Measurements from ENCODE around the gene NPHP4. TPM values are rescaled to one million over a fixed set of nuclear protein-coding genes. Genes with fewer than 3 reads are reported as not detected.

The NPHP4 gene
- polyA plus RNA-seq, 4 donors = 1.4 to 10.0 (median 2.8) TPM

DNA sequence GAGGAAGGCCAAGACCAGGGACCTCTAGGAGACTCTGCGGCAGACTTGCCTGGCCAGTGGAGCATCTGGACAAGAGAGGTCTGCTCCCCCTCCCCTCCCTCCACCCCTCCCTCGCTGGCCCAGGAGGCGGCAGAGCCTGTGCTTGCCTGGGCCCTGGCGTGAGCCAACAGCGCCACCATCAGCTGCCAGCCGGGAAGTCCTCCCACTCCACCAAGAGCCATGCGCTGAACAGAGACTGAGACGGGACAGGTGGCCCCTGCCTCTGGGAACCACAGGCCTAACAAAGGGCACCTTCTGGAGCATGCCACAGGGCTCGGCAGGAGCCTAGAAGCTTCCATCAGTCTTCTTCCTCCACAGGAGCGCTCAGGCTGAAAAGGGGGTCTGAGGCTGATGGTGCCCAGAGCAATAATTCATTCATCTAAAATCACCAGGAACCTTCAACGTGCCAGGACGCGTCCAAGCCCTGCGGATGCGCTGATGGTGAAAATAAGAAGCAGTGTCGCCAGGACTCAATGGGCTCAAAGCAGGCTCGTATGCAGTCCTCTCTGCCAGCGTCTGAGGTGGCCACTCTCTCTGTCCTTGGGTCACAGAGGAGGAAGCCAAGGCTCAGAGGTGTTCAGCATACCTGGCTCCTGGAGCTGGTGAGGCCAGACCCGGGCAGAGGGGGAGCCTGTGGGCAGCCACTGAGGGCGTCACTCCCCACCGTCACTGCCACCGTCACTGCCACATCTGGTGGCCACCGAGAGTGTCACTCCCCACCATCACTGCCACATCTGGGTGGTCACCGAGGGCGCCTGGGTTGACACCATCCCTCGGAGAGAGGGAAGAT is 161.2 kb downstream of the NPHP4 start:
- FAIRE-seq (no peak), DNase-seq (no peak)
- Histone ChIP-seq H3K27ac (ENCODE audit: low read depth in 1 of 3, low read length in 2 of 3) (no peak overlapping the region), H3K9me3 (ENCODE audit: control insufficient read depth in 2 of 2, insufficient read depth in 1 of 2, low read depth in 1 of 2, low read length in 1 of 2) (no peaks in the 10 kb centered on the region), H3K4me3 (ENCODE audit: low read depth in 1 of 3, low read length in 3 of 3) (no peak overlapping the region), H3K36me3 (ENCODE audit: control insufficient read depth in 3 of 3, insufficient read depth in 2 of 3, low read depth in 1 of 3, low read length in 3 of 3) (no peaks in the 10 kb centered on the region), H3K27me3 (ENCODE audit: control insufficient read depth in 3 of 3, insufficient read depth in 3 of 3, low read length in 3 of 3) (peaks cover 0 to 3% (median 0%) of the 10 kb centered on the region in 3 donors), H3K4me1 (ENCODE audit: control insufficient read depth in 3 of 3, insufficient read depth in 2 of 3, low read depth in 1 of 3, low read length in 2 of 3) (no peaks in the 10 kb centered on the region)
- 53 to 59% (median 54%) methylated on average over 24 to 26 of the region's 26 CpGs for WGBS, 3 donors

- peaks cover 0 to 3% (median 0%) of the 10 kb centered on the region in 3 donors for H3K27me3 ChIP-seq (ENCODE audit: control insufficient read depth in 3 of 3, insufficient read depth in 3 of 3, low read length in 3 of 3)
- no peaks in the 10 kb centered on the region for H3K36me3 ChIP-seq (ENCODE audit: control insufficient read depth in 3 of 3, insufficient read depth in 2 of 3, low read depth in 1 of 3, low read length in 3 of 3)
- no peak for DNase-seq
- no peak for FAIRE-seq
- H3K9me3 ChIP-seq (ENCODE audit: control insufficient read depth in 2 of 2, insufficient read depth in 1 of 2, low read depth in 1 of 2, low read length in 1 of 2) = no peaks in the 10 kb centered on the region
- no peaks in the 10 kb centered on the region for H3K4me1 ChIP-seq (ENCODE audit: control insufficient read depth in 3 of 3, insufficient read depth in 2 of 3, low read depth in 1 of 3, low read length in 2 of 3)
- H3K27ac ChIP-seq (ENCODE audit: low read depth in 1 of 3, low read length in 2 of 3) = no peak overlapping the region
- WGBS, 3 donors = 84 to 93% (median 89%) methylated on average over 3 of the region's 3 CpGs
- H3K4me3 ChIP-seq (ENCODE audit: low read depth in 1 of 3, low read length in 3 of 3) = no peak overlapping the region
These were observed 162.8 kb downstream of the NPHP4 start for GRCh38 chr1:5829414-5829813.

GRCh38 chr1:5828308-5828935 is 163.8 kb downstream of the NPHP4 start:
- 75 to 82% (median 78%) methylated on average over 11 of the region's 11 CpGs for WGBS, 3 donors
- H3K9me3 ChIP-seq (ENCODE audit: control insufficient read depth in 2 of 2, insufficient read depth in 1 of 2, low read depth in 1 of 2, low read length in 1 of 2) = no peaks in the 10 kb centered on the region
- H3K4me1 ChIP-seq (ENCODE audit: control insufficient read depth in 3 of 3, insufficient read depth in 2 of 3, low read depth in 1 of 3, low read length in 2 of 3) = no peaks in the 10 kb centered on the region
- FAIRE-seq (no peak), DNase-seq (no peak)
- no peak overlapping the region for H3K4me3 ChIP-seq (ENCODE audit: low read depth in 1 of 3, low read length in 3 of 3)
- no peak overlapping the region for H3K27ac ChIP-seq (ENCODE audit: low read depth in 1 of 3, low read length in 2 of 3)
- H3K27me3 ChIP-seq (ENCODE audit: control insufficient read depth in 3 of 3, insufficient read depth in 3 of 3, low read length in 3 of 3) = peaks cover 0 to 3% (median 0%) of the 10 kb centered on the region in 3 donors
- H3K36me3 ChIP-seq (ENCODE audit: control insufficient read depth in 3 of 3, insufficient read depth in 2 of 3, low read depth in 1 of 3, low read length in 3 of 3) = no peaks in the 10 kb centered on the region

- H3K36me3 ChIP-seq (ENCODE audit: control insufficient read depth in 3 of 3, insufficient read depth in 2 of 3, low read depth in 1 of 3, low read length in 3 of 3) = no peaks in the 10 kb centered on the region
- H3K27me3 ChIP-seq (ENCODE audit: control insufficient read depth in 3 of 3, insufficient read depth in 3 of 3, low read length in 3 of 3) = peaks cover 0 to 3% (median 0%) of the 10 kb centered on the region in 3 donors
- H3K9me3 ChIP-seq (ENCODE audit: control insufficient read depth in 2 of 2, insufficient read depth in 1 of 2, low read depth in 1 of 2, low read length in 1 of 2) = no peaks in the 10 kb centered on the region
- no peaks in the 10 kb centered on the region for H3K4me1 ChIP-seq (ENCODE audit: control insufficient read depth in 3 of 3, insufficient read depth in 2 of 3, low read depth in 1 of 3, low read length in 2 of 3)
- 72 to 81% (median 79%) methylated on average over 9 of the region's 9 CpGs for WGBS, 3 donors
- DNase-seq (no peak), FAIRE-seq (no peak)
- H3K4me3 ChIP-seq (ENCODE audit: low read depth in 1 of 3, low read length in 3 of 3) = no peak overlapping the region
- H3K27ac ChIP-seq (ENCODE audit: low read depth in 1 of 3, low read length in 2 of 3) = no peak overlapping the region
These were observed 164.7 kb downstream of the NPHP4 start for GRCh38 chr1:5827516-5827915.

DNA sequence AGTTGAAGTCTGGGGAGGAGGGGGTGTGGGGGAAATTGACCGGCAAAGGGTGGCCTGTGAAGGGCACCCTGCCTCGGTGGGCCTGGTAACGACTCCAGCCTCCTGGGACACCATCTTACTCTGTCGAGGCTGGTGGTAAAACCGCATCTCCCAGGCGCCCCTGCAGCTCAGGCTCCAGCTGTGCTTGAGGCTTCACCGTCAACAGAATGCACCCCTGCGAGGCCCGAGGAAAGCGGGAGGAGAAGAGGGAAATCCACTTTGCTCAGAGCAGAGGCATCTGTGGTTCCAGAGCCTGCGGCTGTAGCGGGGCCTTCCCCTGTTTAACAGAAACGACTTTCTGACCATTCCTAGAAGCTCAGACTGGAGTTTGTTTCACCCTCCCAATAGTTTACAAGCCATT is 165.6 kb downstream of the NPHP4 start:
- Histone ChIP-seq H3K4me1 (ENCODE audit: control insufficient read depth in 3 of 3, insufficient read depth in 2 of 3, low read depth in 1 of 3, low read length in 2 of 3) (no peaks in the 10 kb centered on the region), H3K27ac (ENCODE audit: low read depth in 1 of 3, low read length in 2 of 3) (no peak overlapping the region), H3K9me3 (ENCODE audit: control insufficient read depth in 2 of 2, insufficient read depth in 1 of 2, low read depth in 1 of 2, low read length in 1 of 2) (no peaks in the 10 kb centered on the region), H3K36me3 (ENCODE audit: control insufficient read depth in 3 of 3, insufficient read depth in 2 of 3, low read depth in 1 of 3, low read length in 3 of 3) (no peaks in the 10 kb centered on the region), H3K27me3 (ENCODE audit: control insufficient read depth in 3 of 3, insufficient read depth in 3 of 3, low read length in 3 of 3) (peaks cover 0 to 3% (median 0%) of the 10 kb centered on the region in 3 donors), H3K4me3 (ENCODE audit: low read depth in 1 of 3, low read length in 3 of 3) (no peak overlapping the region)
- DNase-seq = no peak
- no peak for FAIRE-seq
- 41 to 57% (median 51%) methylated on average over 12 to 13 of the region's 13 CpGs for WGBS, 3 donors

- H3K27ac ChIP-seq (ENCODE audit: low read depth in 1 of 3, low read length in 2 of 3) = no peak overlapping the region
- WGBS, 3 donors = 91 to 93% (median 92%) methylated on average over 16 of the region's 16 CpGs
- no peaks in the 10 kb centered on the region for H3K36me3 ChIP-seq (ENCODE audit: control insufficient read depth in 3 of 3, insufficient read depth in 2 of 3, low read depth in 1 of 3, low read length in 3 of 3)
- no peaks in the 10 kb centered on the region for H3K9me3 ChIP-seq (ENCODE audit: control insufficient read depth in 2 of 2, insufficient read depth in 1 of 2, low read depth in 1 of 2, low read length in 1 of 2)
- peaks cover 0 to 3% (median 0%) of the 10 kb centered on the region in 3 donors for H3K27me3 ChIP-seq (ENCODE audit: control insufficient read depth in 3 of 3, insufficient read depth in 3 of 3, low read length in 3 of 3)
- H3K4me3 ChIP-seq (ENCODE audit: low read depth in 1 of 3, low read length in 3 of 3) = no peak overlapping the region
- FAIRE-seq (no peak), DNase-seq (no peak)
- H3K4me1 ChIP-seq (ENCODE audit: control insufficient read depth in 3 of 3, insufficient read depth in 2 of 3, low read depth in 1 of 3, low read length in 2 of 3) = no peaks in the 10 kb centered on the region
These were observed 169.5 kb downstream of the NPHP4 start for GRCh38 chr1:5822726-5823125.

DNA sequence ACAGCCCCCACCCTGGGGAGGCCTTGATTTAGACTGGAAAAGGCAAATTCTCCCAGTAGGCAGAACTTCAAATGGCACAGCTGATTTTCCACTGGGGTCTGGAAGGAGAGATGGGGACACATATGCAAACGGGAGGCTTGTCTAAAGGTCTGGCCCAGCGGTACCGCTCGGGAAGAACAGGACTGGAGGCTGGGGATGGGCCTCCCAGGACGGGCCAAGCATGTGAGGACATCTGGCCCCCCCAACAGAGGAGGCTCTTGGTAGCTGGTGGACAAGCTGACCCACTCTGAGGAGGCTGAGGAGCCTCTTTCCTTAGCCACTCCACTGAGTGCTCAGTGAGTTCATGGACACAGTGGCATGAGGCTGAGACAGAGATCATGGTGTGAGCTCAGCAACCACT is 170.0 kb downstream of the NPHP4 start:
- FAIRE-seq = no peak
- 66 to 88% (median 84%) methylated on average over 5 of the region's 5 CpGs for WGBS, 3 donors
- Histone ChIP-seq H3K4me3 (ENCODE audit: low read depth in 1 of 3, low read length in 3 of 3) (no peak overlapping the region), H3K4me1 (ENCODE audit: control insufficient read depth in 3 of 3, insufficient read depth in 2 of 3, low read depth in 1 of 3, low read length in 2 of 3) (no peaks in the 10 kb centered on the region), H3K36me3 (ENCODE audit: control insufficient read depth in 3 of 3, insufficient read depth in 2 of 3, low read depth in 1 of 3, low read length in 3 of 3) (no peaks in the 10 kb centered on the region), H3K27me3 (ENCODE audit: control insufficient read depth in 3 of 3, insufficient read depth in 3 of 3, low read length in 3 of 3) (peaks cover 0 to 3% (median 0%) of the 10 kb centered on the region in 3 donors), H3K9me3 (ENCODE audit: control insufficient read depth in 2 of 2, insufficient read depth in 1 of 2, low read depth in 1 of 2, low read length in 1 of 2) (peaks cover 0 to 5% of the 10 kb centered on the region in 2 donors), H3K27ac (ENCODE audit: low read depth in 1 of 3, low read length in 2 of 3) (no peak overlapping the region)
- no peak for DNase-seq

DNA sequence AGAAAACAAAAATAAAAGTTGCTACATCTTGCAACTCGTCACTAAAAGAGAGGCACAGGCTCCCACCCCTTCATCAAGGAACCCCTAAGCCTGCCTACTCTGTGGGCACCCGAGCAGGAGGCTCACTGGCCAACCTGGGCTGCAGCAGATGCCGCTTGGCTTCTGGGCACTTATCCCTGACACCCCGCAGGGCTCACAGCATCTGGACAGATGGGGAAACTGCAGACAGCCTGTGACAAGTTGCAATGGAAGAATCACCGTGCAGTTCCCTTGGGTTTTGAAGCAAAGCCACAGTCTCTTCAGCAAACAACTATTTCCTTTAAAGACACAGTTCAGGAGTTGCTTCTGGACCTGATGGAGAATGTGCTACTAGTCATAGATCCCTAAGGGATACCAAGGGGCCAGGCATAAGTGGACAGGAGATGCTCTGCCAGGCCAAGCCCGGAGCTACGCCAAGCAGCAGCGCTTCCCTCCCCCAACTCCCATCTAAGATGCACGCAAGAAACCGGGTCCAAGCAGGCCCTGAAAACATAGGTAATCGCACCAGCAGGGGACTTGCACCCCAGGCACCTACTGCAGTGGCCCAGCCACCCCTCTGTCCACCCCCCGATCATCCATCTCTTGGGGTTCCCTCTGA is 170.6 kb downstream of the NPHP4 start:
- FAIRE-seq (no peak), DNase-seq (no peak)
- no peaks in the 10 kb centered on the region for H3K36me3 ChIP-seq (ENCODE audit: control insufficient read depth in 3 of 3, insufficient read depth in 2 of 3, low read depth in 1 of 3, low read length in 3 of 3)
- peaks cover 0 to 7% of the 10 kb centered on the region in 2 donors for H3K9me3 ChIP-seq (ENCODE audit: control insufficient read depth in 2 of 2, insufficient read depth in 1 of 2, low read depth in 1 of 2, low read length in 1 of 2)
- H3K4me3 ChIP-seq (ENCODE audit: low read depth in 1 of 3, low read length in 3 of 3) = no peak overlapping the region
- H3K4me1 ChIP-seq (ENCODE audit: control insufficient read depth in 3 of 3, insufficient read depth in 2 of 3, low read depth in 1 of 3, low read length in 2 of 3) = no peaks in the 10 kb centered on the region
- peaks cover 0 to 1% (median 0%) of the 10 kb centered on the region in 3 donors for H3K27me3 ChIP-seq (ENCODE audit: control insufficient read depth in 3 of 3, insufficient read depth in 3 of 3, low read length in 3 of 3)
- 70 to 76% (median 72%) methylated on average over 12 of the region's 12 CpGs for WGBS, 3 donors
- H3K27ac ChIP-seq (ENCODE audit: low read depth in 1 of 3, low read length in 2 of 3) = no peak overlapping the region

Data from small intestine (tissue), 7 donors.